Right lobe of liver (tissue), 6 donors: ENCODE measurements around the gene CCDC167. TPM values are rescaled to one million over a fixed set of nuclear protein-coding genes. Genes with fewer than 3 reads are reported as not detected.

Experiments used
- ATAC-seq, 4 donors: fragments of 200-7000 bp; cut with Tn5 transposase; one replicate each; pipeline ENCODE4 v1.9.1; 2020; ENCODE audit warnings: mild to moderate bottlenecking in 4 of 4, moderate library complexity in 4 of 4
- DNase-seq, 3 donors: peaks; one replicate each; pipeline ENCODE4 v3.0.0-alpha.2; 2020
- H3K27ac ChIP-seq, 3 donors: fragments of 200-600 bp; one replicate each; pipeline ENCODE4 v1.8.0; 2022
- H3K27me3 ChIP-seq, 2 donors: fragments of 200-600 bp; one replicate each; pipeline ENCODE4 v1.8.0; 2022
- H3K36me3 ChIP-seq, 4 donors: fragments of 200-600 bp; sonication (generic) in 1 of 4; one replicate each; pipeline versions ENCODE4 v1.5.1 to v1.8.0; 2017 to 2022; ENCODE audit warnings: control low read depth in 1 of 4
- H3K4me1 ChIP-seq, 4 donors: fragments of 200-600 bp; sonication (generic) in 1 of 4; one replicate each; pipeline versions ENCODE4 v1.5.1 to v1.8.0; 2017 to 2022; ENCODE audit warnings: control low read depth in 1 of 4
- H3K4me3 ChIP-seq, 3 donors: fragments of 200-600 bp; one replicate each; pipeline ENCODE4 v1.8.0; 2022
- H3K9me3 ChIP-seq, 4 donors: fragments of 200-600 bp; sonication (generic) in 1 of 4; one replicate each; pipeline versions ENCODE4 v1.5.1 to v1.8.0; 2017 to 2022; ENCODE audit warnings: control low read depth in 1 of 4
- CTCF ChIP-seq, 4 donors: fragments of 200-600 bp in 3 of 4; fragments of 450-650 bp in 1 of 4; IDR thresholded peaks; one replicate each; pipeline versions ENCODE4 v1.5.1 to v1.8.0; 2016 to 2022; ENCODE audit warnings: antibody characterized with exemption in 4 of 4, mild to moderate bottlenecking in 2 of 4
- POLR2A ChIP-seq: fragments of 450-650 bp; IDR thresholded peaks from one replicate; pipeline ENCODE4 v1.6.1; 2017; ENCODE audit warnings: antibody characterized with exemption, mild to moderate bottlenecking
- WGBS: methylation state at CpG from one replicate; pipeline ENCODE4 v1.1.6; 2018; ENCODE audit warnings: low coverage, low lambda C conversion rate; ENCODE audit not compliant: insufficient coverage; ENCODE audit errors: missing lambda C conversion rate; 5-methylcytosine and 5-hydroxymethylcytosine counted together
- intact Hi-C, 2 donors: fragments of 100-400 bp; cut with DNase I; formaldehyde crosslinking; loops; one replicate each; pipeline versions ENCODE4 v1.11.2 to v1.14.1; 2022
- total RNA-seq, 6 experiments: library from RNA; depleted of rRNA in 2 of 6; stranded (reverse); fragments of >200 nt in 2 of 6; fragmentation: NEBNext Ultra II Directional in 3 of 6; extraction: Animal tissue kit (Norgen Biotek cat#: 25700) in 3 of 6; gene quantifications; one replicate each; pipeline versions ENCODE4 v1.1.0 to v1.2.4, GENCODE V29; 2016 to 2023
- donor health status: DM: no; HTN: yes; CAD: no.
- donor health status: DM: no; HTN: no; CAD: no.
- donor health status: DM: no; HTN: no; CAD: no.
- donor health status: DM: no; HTN: yes; CAD: no.
- donor health status: DM: no; HTN: yes; CAD: no.

CCDC167 gene
- total RNA-seq, 6 experiments from 2014 or later, result 16.5 to 103 (median 26.9) TPM

- no peak for TF ChIP-seq POLR2A
- ATAC-seq, result no peak
- no peak overlapping the region for H3K27ac ChIP-seq
- H3K4me1 ChIP-seq, result no peaks in the 10 kb centered on the region
- 73% methylated on average over 10 of the region's 15 CpGs for WGBS
- DNase-seq, result peak in 1 of 3 donors; percentile 28
- H3K9me3 ChIP-seq, result no peaks in the 10 kb centered on the region
- no peaks in the 10 kb centered on the region for H3K27me3 ChIP-seq
- intact Hi-C loops, result loop anchor here (5.0 to 10.0 kb wide), 3 partner anchors 85 to 213 kb away; partner anchors contain the start of gene MDGA1 (in 1 of the 2)
- H3K36me3 ChIP-seq, result peaks cover 0 to 18% (median 0%) of the 10 kb centered on the region in 4 donors
- H3K4me3 ChIP-seq, result no peak overlapping the region
These were observed 17.7 kb downstream of the CCDC167 start for GRCh38 chr6:37481711-37482605.

- H3K27ac ChIP-seq, result no peak overlapping the region
- ATAC-seq (no peak), DNase-seq (peak in 1 of 3 donors; percentile 13)
- H3K4me1 ChIP-seq, result no peaks in the 10 kb centered on the region
- WGBS, result 64% methylated on average over 5 of the region's 7 CpGs
- intact Hi-C loops, result loop anchor here (5.0 to 10.0 kb wide), 3 partner anchors 86 to 214 kb away; partner anchors contain the start of gene MDGA1 (in 1 of the 2)
- no peaks in the 10 kb centered on the region for H3K27me3 ChIP-seq
- TF ChIP-seq CTCF (IDR thresholded peaks at IDR 0.05), result no peak
- no peak overlapping the region for H3K4me3 ChIP-seq
- H3K9me3 ChIP-seq, result no peaks in the 10 kb centered on the region
- H3K36me3 ChIP-seq, result peaks cover 0 to 18% (median 0%) of the 10 kb centered on the region in 4 donors
These were observed 18.6 kb downstream of the CCDC167 start for GRCh38 chr6:37480951-37481534.

GRCh38 chr6:37480118-37480736, 19.5 kb downstream of the CCDC167 start:
- H3K4me1 ChIP-seq, result no peaks in the 10 kb centered on the region
- H3K9me3 ChIP-seq, result no peaks in the 10 kb centered on the region
- H3K36me3 ChIP-seq, result peaks cover 0 to 18% (median 4%) of the 10 kb centered on the region in 4 donors
- H3K27ac ChIP-seq, result no peak overlapping the region
- no peaks in the 10 kb centered on the region for H3K27me3 ChIP-seq
- DNase-seq (peak in 1 of 3 donors; percentile 28), ATAC-seq (no peak)
- WGBS, result 83% methylated on average over 1 of the region's 1 CpG
- intact Hi-C loops, result loop anchor here (5.0 to 10.0 kb wide), 3 partner anchors 87 to 215 kb away; partner anchors contain the start of gene MDGA1 (in 1 of the 2)
- H3K4me3 ChIP-seq, result no peak overlapping the region
- TF ChIP-seq POLR2A (no peak), CTCF (IDR thresholded peaks at IDR 0.05) (no peak)

GRCh38 chr6:37479266-37479854, 20.3 kb downstream of the CCDC167 start:
- DNase-seq (no peak), ATAC-seq (no peak)
- intact Hi-C loops, result no loop called here
- no peaks in the 10 kb centered on the region for H3K27me3 ChIP-seq
- H3K27ac ChIP-seq, result no peak overlapping the region
- no peak overlapping the region for H3K4me3 ChIP-seq
- peaks cover 3 to 25% (median 7%) of the 10 kb centered on the region in 4 donors for H3K36me3 ChIP-seq
- no peak for TF ChIP-seq POLR2A
- TF ChIP-seq CTCF (IDR thresholded peaks at IDR 0.05), result no peak
- H3K4me1 ChIP-seq, result no peaks in the 10 kb centered on the region
- H3K9me3 ChIP-seq, result no peaks in the 10 kb centered on the region
- WGBS, result 100% methylated on average over 1 of the region's 6 CpGs
